T47D (cell line): Measurements from ENCODE around the gene ITSN1.
"Not testable (repeated sequence)": the region's sequence is repeated elsewhere in the genome, so short reads cannot be mapped to it uniquely, and the experiment has no call there.

Source experiments
- DNase-seq, 2 experiments: peaks; one replicate each; pipeline versions ENCODE4 v3.0.0 to v3.0.0-alpha.2; 2011 to 2012; ENCODE audit warnings: low read depth in 1 of 2, low spot score in 1 of 2
- JUND ChIP-seq: IDR thresholded peaks from 2 replicates; pipeline ENCODE4 v1.6.1; 2012; ENCODE audit warnings: low read depth
- in situ Hi-C: cut with HindIII; loops from 2 replicates; pipeline ENCODE4 v1.10.0; 2016; ENCODE audit warnings: low sequenced_read_pairs, low pct_unique_long_range_greater_than_20kb

The ITSN1 gene

DNA sequence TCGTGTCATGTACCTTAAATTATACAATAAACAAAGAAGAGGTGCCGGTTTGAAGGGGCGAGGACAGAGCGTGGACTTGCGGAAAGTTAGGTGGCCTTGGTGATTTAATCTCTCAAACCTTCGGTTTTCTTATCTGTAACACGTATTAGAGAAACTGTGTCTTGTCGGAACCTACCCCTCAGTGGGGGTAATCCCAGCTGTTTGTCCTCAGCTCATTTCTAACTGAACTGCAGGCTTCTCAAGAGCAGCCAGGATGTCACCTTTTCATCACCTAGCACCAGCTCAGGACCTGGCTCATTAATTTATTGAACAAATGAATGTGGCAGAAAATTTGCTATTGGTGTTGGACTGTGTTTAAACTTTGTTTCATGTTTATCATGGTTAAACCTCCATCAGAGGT is 31.2 kb downstream of the ITSN1 start:
- DNase-seq: no peak
- in situ Hi-C loops: no loop called here
- TF ChIP-seq JUND: no peak

GRCh38 chr21:33674226-33674625 is 31.9 kb downstream of the ITSN1 start:
- no peak for TF ChIP-seq JUND
- in situ Hi-C loops: no loop called here
- DNase-seq: no peak

GRCh38 chr21:33676666-33677065 is 34.4 kb downstream of the ITSN1 start:
- in situ Hi-C loops, DNase-seq: not testable (repeated sequence)

GRCh38 chr21:33677450-33677849 is 35.1 kb downstream of the ITSN1 start:
- in situ Hi-C loops: no loop called here
- no peak for TF ChIP-seq JUND

GRCh38 chr21:33680870-33681269 is 38.6 kb downstream of the ITSN1 start:
- TF ChIP-seq JUND: no peak
- in situ Hi-C loops: no loop called here
- DNase-seq: no peak

More at GRCh38 chr21:33677450-33677849, 35.1 kb downstream of the ITSN1 start:
- DNase-seq: no peak

GRCh38 chr21:33682992-33683627 is 40.8 kb downstream of the ITSN1 start:
- TF ChIP-seq JUND: no peak
- in situ Hi-C loops: no loop called here
- DNase-seq: no peak

DNA sequence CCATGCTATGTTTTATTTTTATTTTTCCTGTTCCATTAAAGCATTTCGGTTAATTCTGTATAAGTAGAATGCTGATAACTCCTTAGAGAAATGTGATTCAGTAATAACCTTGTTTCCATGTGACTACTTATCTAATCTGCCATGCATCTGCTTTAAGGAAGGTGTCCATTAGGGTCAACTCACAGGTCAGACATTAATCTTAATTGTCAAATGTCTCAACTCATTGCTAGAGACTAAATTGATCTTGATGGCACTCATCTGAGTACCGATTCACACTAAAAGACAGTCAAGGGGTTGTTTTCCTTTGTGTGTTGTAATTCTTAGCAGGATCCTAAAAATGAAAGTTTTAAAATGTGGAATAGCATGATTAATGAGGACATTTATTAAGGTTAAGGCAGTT is 41.8 kb downstream of the ITSN1 start:
- TF ChIP-seq JUND: no peak
- DNase-seq: no peak
- in situ Hi-C loops: no loop called here

DNA sequence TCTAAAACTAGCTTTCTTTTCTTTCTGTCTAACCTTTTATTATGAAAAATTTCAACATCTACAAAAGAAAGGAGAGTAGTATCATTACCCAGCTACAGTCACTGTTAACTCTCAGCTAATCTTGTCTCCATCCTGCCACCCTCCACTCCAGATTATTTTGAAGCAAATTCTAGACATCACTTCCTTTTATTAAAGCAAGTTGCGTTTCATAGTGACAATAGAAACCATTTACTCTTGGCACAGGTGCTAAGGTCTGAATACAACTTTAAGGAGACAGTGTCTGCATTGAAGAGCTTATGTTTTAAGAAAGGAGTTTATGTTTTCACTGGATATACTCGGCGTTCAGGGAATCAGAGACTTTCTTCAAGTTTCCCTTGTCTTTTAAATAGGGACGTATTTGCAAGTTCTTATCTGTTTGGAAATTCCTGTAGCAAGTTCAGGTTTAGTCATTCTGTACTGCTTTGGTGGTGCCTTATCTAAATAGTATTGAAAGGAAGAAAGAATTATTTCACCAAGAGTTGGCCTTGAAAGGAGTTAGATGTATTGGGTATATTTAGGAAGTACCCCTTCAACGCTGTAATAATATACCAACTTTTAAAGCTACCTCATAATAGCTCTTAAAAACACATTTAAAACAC is 42.7 kb downstream of the ITSN1 start:
- no peak for TF ChIP-seq JUND
- in situ Hi-C loops: no loop called here
- DNase-seq: no peak

DNA sequence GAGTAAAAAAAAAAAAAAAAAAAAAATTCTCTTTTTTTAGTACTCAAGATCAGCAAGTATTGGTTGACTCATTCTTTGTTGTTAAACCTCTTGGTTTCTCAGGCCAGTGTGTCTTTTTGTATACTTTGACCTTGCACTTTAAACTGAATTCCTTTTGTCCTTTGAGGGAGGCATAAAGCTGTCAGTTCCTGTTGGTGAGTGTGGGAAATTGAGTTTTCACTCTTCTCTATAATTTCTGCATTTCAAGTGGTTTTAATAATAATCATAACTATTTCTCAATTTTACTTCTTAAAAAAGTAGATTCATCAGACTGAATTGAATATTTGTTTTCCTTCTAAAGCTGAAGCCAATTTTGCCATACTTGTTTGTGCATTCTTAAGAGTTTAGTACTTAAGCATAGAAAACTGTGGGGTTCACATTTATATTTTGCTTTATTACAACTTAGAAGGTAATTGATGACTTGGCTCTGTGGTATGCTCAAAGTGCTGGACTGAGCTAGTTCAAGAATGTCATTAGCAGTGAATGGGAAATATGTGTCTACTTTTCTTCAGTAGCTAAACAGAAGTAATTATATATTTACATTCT is 43.4 kb downstream of the ITSN1 start:
- DNase-seq: no peak
- in situ Hi-C loops: no loop called here
- TF ChIP-seq JUND: no peak

DNA sequence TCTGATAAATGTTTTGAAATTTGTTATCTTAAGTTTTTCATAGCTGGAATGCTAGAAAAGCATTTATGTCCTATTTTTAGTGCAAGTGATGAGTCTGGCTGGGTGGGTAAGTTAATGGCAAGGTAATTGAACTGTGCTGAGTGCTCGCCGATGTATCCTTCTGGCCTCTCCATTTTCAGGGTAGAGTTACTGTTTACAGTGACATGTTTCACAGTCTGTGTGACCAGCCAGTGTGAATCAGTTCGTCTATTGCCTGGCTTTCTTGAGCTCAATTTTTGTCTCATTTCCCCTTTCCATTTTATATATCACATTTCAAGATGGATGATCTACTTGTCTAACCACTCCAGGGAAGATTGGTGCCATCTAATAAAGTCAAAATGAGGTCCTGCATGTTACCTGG is 44.1 kb downstream of the ITSN1 start:
- TF ChIP-seq JUND: no peak
- DNase-seq: no peak
- in situ Hi-C loops: no loop called here

DNA sequence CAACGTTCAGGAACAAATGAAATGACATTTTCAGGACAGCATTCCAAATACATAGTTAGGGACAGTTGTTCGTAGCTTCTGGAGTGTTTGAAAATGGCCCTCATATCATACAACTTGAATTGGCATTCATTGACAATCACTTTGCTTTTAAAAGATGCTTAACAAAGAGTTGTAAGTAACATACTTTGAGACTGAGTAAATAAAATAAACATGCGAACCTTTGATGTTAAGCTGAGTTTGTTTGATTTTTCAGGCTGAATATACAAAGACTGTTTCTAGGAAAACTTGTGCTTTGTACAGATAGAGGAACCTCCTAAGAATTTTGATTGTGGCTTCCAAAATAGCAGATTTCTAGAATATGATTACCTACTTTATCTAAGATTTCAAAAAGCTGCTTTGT is 45.3 kb downstream of the ITSN1 start:
- in situ Hi-C loops: no loop called here
- TF ChIP-seq JUND: no peak
- no peak for DNase-seq

DNA sequence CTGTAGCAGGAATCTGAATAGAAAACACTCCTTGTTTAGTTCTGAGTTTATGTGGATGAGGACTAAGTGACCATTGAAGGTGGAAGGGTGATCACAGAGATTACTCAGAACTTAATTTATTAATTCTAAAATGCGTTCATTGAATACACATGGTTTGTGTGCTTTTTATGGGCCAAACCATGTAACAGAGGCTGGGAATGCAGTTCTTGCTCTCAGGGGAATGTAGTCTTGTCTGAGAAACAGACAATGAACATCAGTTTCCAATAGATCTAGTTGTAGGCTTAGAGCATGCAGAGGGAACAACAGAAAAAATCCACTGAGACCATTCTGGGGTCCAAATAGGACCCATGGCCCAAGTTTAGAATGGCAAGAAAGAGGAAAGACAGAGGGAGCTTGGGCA is 46.1 kb downstream of the ITSN1 start:
- in situ Hi-C loops: no loop called here
- no peak for DNase-seq
- TF ChIP-seq JUND: no peak

DNA sequence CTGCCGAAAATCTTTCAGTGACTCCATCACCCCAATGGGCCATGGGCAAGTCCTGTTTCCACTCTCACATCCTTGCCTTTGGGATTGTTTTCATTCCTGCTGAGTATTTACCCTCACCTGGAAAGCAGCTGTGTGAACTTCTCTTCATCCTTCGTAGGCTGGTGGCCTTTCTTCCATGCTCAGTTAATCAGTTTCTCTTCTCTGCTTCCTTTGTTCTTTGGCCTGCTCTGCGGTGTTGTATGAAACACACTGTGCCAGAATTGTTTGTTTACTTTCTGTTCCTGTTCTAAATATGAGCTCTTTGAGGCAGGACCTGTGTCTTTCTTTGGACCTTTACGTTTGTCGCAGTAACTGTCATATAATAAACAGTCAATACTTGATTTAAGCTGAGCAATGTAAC is 48.6 kb downstream of the ITSN1 start:
- no peak for TF ChIP-seq JUND
- no peak for DNase-seq
- in situ Hi-C loops: no loop called here
